ENCODE data around the gene NRF1. TPM values are rescaled to one million over a fixed set of nuclear protein-coding genes. Genes with fewer than 3 reads are reported as not detected.
"Not testable (repeated sequence)": the region's sequence is repeated elsewhere in the genome, so short reads cannot be mapped to it uniquely, and the experiment has no call there.

Gene NRF1
- polyA plus RNA-seq, 2 donors, result 4.7 to 5.7 TPM

GRCh38 chr7:129616530-129616929, 5.0 kb downstream of the NRF1 start:
- H3K4me1 ChIP-seq (ENCODE audit: control insufficient read depth in 2 of 2, insufficient read depth in 2 of 2, low read length in 1 of 2), result no peaks in the 10 kb centered on the region
- H3K27me3 ChIP-seq (ENCODE audit: control insufficient read depth in 1 of 2, insufficient read depth in 2 of 2, low read length in 2 of 2), result no peaks in the 10 kb centered on the region
- no peaks in the 10 kb centered on the region for H3K9me3 ChIP-seq (ENCODE audit: control insufficient read depth in 2 of 2, insufficient read depth in 1 of 2, low read depth in 1 of 2, low read length in 1 of 2)
- WGBS, 2 donors, result 68 to 73% methylated on average over 4 of the region's 4 CpGs
- no peak overlapping the region for H3K27ac ChIP-seq (ENCODE audit: low read depth in 2 of 2, low read length in 1 of 2)
- H3K4me3 ChIP-seq (ENCODE audit: low read depth in 1 of 2, low read length in 2 of 2), result no peak overlapping the region
- H3K36me3 ChIP-seq (ENCODE audit: control insufficient read depth in 2 of 2, insufficient read depth in 2 of 2, low read length in 1 of 2), result no peaks in the 10 kb centered on the region

GRCh38 chr7:129617178-129617577, 5.7 kb downstream of the NRF1 start:
- H3K9me3 ChIP-seq (ENCODE audit: control insufficient read depth in 2 of 2, insufficient read depth in 1 of 2, low read depth in 1 of 2, low read length in 1 of 2), result no peaks in the 10 kb centered on the region
- no peak overlapping the region for H3K27ac ChIP-seq (ENCODE audit: low read depth in 2 of 2, low read length in 1 of 2)
- H3K4me3 ChIP-seq (ENCODE audit: low read depth in 1 of 2, low read length in 2 of 2), result no peak overlapping the region
- no peaks in the 10 kb centered on the region for H3K27me3 ChIP-seq (ENCODE audit: control insufficient read depth in 1 of 2, insufficient read depth in 2 of 2, low read length in 2 of 2)
- H3K36me3 ChIP-seq (ENCODE audit: control insufficient read depth in 2 of 2, insufficient read depth in 2 of 2, low read length in 1 of 2), result no peaks in the 10 kb centered on the region
- no peaks in the 10 kb centered on the region for H3K4me1 ChIP-seq (ENCODE audit: control insufficient read depth in 2 of 2, insufficient read depth in 2 of 2, low read length in 1 of 2)
- 83 to 88% methylated on average over 3 of the region's 3 CpGs for WGBS, 2 donors

- Histone ChIP-seq H3K27me3 (ENCODE audit: control insufficient read depth in 1 of 2, insufficient read depth in 2 of 2, low read length in 2 of 2) (no peaks in the 10 kb centered on the region), H3K4me1 (ENCODE audit: control insufficient read depth in 2 of 2, insufficient read depth in 2 of 2, low read length in 1 of 2) (no peaks in the 10 kb centered on the region), H3K27ac (ENCODE audit: low read depth in 2 of 2, low read length in 1 of 2) (no peak overlapping the region), H3K36me3 (ENCODE audit: control insufficient read depth in 2 of 2, insufficient read depth in 2 of 2, low read length in 1 of 2) (no peaks in the 10 kb centered on the region), H3K9me3 (ENCODE audit: control insufficient read depth in 2 of 2, insufficient read depth in 1 of 2, low read depth in 1 of 2, low read length in 1 of 2) (no peaks in the 10 kb centered on the region), H3K4me3 (ENCODE audit: low read depth in 1 of 2, low read length in 2 of 2) (no peak overlapping the region)
- WGBS, 2 donors, result 46 to 58% methylated on average over 1 of the region's 1 CpG
Measured at GRCh38 chr7:129617652-129618051, 6.1 kb downstream of the NRF1 start.

GRCh38 chr7:129626896-129627295, 15.4 kb downstream of the NRF1 start:
- H3K27me3 ChIP-seq (ENCODE audit: control insufficient read depth in 1 of 2, insufficient read depth in 2 of 2, low read length in 2 of 2), result no peaks in the 10 kb centered on the region
- WGBS, 2 donors, result 93 to 97% methylated on average over 3 of the region's 3 CpGs

GRCh38 chr7:129630341-129630740, 18.8 kb downstream of the NRF1 start:
- no peaks in the 10 kb centered on the region for H3K9me3 ChIP-seq (ENCODE audit: control insufficient read depth in 2 of 2, insufficient read depth in 1 of 2, low read depth in 1 of 2, low read length in 1 of 2)
- no peaks in the 10 kb centered on the region for H3K36me3 ChIP-seq (ENCODE audit: control insufficient read depth in 2 of 2, insufficient read depth in 2 of 2, low read length in 1 of 2)
- WGBS, 2 donors, result 50 to 63% methylated on average over 2 of the region's 2 CpGs
- H3K4me1 ChIP-seq (ENCODE audit: control insufficient read depth in 2 of 2, insufficient read depth in 2 of 2, low read length in 1 of 2), result no peaks in the 10 kb centered on the region
- H3K27me3 ChIP-seq (ENCODE audit: control insufficient read depth in 1 of 2, insufficient read depth in 2 of 2, low read length in 2 of 2), result no peaks in the 10 kb centered on the region
- no peak overlapping the region for H3K27ac ChIP-seq (ENCODE audit: low read depth in 2 of 2, low read length in 1 of 2)
- no peak overlapping the region for H3K4me3 ChIP-seq (ENCODE audit: low read depth in 1 of 2, low read length in 2 of 2)

More at GRCh38 chr7:129626896-129627295, 15.4 kb downstream of the NRF1 start:
- Histone ChIP-seq H3K36me3 (ENCODE audit: control insufficient read depth in 2 of 2, insufficient read depth in 2 of 2, low read length in 1 of 2) (no peaks in the 10 kb centered on the region), H3K4me3 (ENCODE audit: low read depth in 1 of 2, low read length in 2 of 2) (no peak overlapping the region), H3K9me3 (ENCODE audit: control insufficient read depth in 2 of 2, insufficient read depth in 1 of 2, low read depth in 1 of 2, low read length in 1 of 2) (no peaks in the 10 kb centered on the region), H3K27ac (ENCODE audit: low read depth in 2 of 2, low read length in 1 of 2) (no peak overlapping the region), H3K4me1 (ENCODE audit: control insufficient read depth in 2 of 2, insufficient read depth in 2 of 2, low read length in 1 of 2) (no peaks in the 10 kb centered on the region)

- H3K4me3 ChIP-seq (ENCODE audit: low read depth in 1 of 2, low read length in 2 of 2), result no peak overlapping the region
- no peaks in the 10 kb centered on the region for H3K4me1 ChIP-seq (ENCODE audit: control insufficient read depth in 2 of 2, insufficient read depth in 2 of 2, low read length in 1 of 2)
- H3K9me3 ChIP-seq (ENCODE audit: control insufficient read depth in 2 of 2, insufficient read depth in 1 of 2, low read depth in 1 of 2, low read length in 1 of 2), result no peaks in the 10 kb centered on the region
- H3K27me3 ChIP-seq (ENCODE audit: control insufficient read depth in 1 of 2, insufficient read depth in 2 of 2, low read length in 2 of 2), result no peaks in the 10 kb centered on the region
- WGBS, 2 donors, result 81 to 94% methylated on average over 2 of the region's 2 CpGs
- H3K27ac ChIP-seq (ENCODE audit: low read depth in 2 of 2, low read length in 1 of 2), result no peak overlapping the region
- H3K36me3 ChIP-seq (ENCODE audit: control insufficient read depth in 2 of 2, insufficient read depth in 2 of 2, low read length in 1 of 2), result no peaks in the 10 kb centered on the region
Measured at GRCh38 chr7:129634361-129635034, 23.0 kb downstream of the NRF1 start.

- H3K36me3 ChIP-seq (ENCODE audit: control insufficient read depth in 2 of 2, insufficient read depth in 2 of 2, low read length in 1 of 2), result no peaks in the 10 kb centered on the region
- no peak overlapping the region for H3K27ac ChIP-seq (ENCODE audit: low read depth in 2 of 2, low read length in 1 of 2)
- H3K9me3 ChIP-seq (ENCODE audit: control insufficient read depth in 2 of 2, insufficient read depth in 1 of 2, low read depth in 1 of 2, low read length in 1 of 2), result no peaks in the 10 kb centered on the region
- H3K4me3 ChIP-seq (ENCODE audit: low read depth in 1 of 2, low read length in 2 of 2), result no peak overlapping the region
- no peaks in the 10 kb centered on the region for H3K27me3 ChIP-seq (ENCODE audit: control insufficient read depth in 1 of 2, insufficient read depth in 2 of 2, low read length in 2 of 2)
- 17 to 18% methylated on average over 6 of the region's 6 CpGs for WGBS, 2 donors
- no peaks in the 10 kb centered on the region for H3K4me1 ChIP-seq (ENCODE audit: control insufficient read depth in 2 of 2, insufficient read depth in 2 of 2, low read length in 1 of 2)
Measured at GRCh38 chr7:129635300-129636029, 23.9 kb downstream of the NRF1 start.

GRCh38 chr7:129636030-129636550, 24.6 kb downstream of the NRF1 start:
- 78 to 84% methylated on average over 5 of the region's 5 CpGs for WGBS, 2 donors
- H3K27me3 ChIP-seq (ENCODE audit: control insufficient read depth in 1 of 2, insufficient read depth in 2 of 2, low read length in 2 of 2); H3K36me3 ChIP-seq (ENCODE audit: control insufficient read depth in 2 of 2, insufficient read depth in 2 of 2, low read length in 1 of 2); H3K9me3 ChIP-seq (ENCODE audit: control insufficient read depth in 2 of 2, insufficient read depth in 1 of 2, low read depth in 1 of 2, low read length in 1 of 2); H3K27ac ChIP-seq (ENCODE audit: low read depth in 2 of 2, low read length in 1 of 2); H3K4me1 ChIP-seq (ENCODE audit: control insufficient read depth in 2 of 2, insufficient read depth in 2 of 2, low read length in 1 of 2); H3K4me3 ChIP-seq (ENCODE audit: low read depth in 1 of 2, low read length in 2 of 2): not testable (repeated sequence)

- Histone ChIP-seq H3K27ac (ENCODE audit: low read depth in 2 of 2, low read length in 1 of 2) (no peak overlapping the region), H3K27me3 (ENCODE audit: control insufficient read depth in 1 of 2, insufficient read depth in 2 of 2, low read length in 2 of 2) (no peaks in the 10 kb centered on the region), H3K9me3 (ENCODE audit: control insufficient read depth in 2 of 2, insufficient read depth in 1 of 2, low read depth in 1 of 2, low read length in 1 of 2) (no peaks in the 10 kb centered on the region), H3K36me3 (ENCODE audit: control insufficient read depth in 2 of 2, insufficient read depth in 2 of 2, low read length in 1 of 2) (no peaks in the 10 kb centered on the region), H3K4me3 (ENCODE audit: low read depth in 1 of 2, low read length in 2 of 2) (no peak overlapping the region), H3K4me1 (ENCODE audit: control insufficient read depth in 2 of 2, insufficient read depth in 2 of 2, low read length in 1 of 2) (no peaks in the 10 kb centered on the region)
- 91 to 93% methylated on average over 4 of the region's 4 CpGs for WGBS, 2 donors
Measured at GRCh38 chr7:129636641-129637040, 25.1 kb downstream of the NRF1 start.

Data from esophagus (tissue), 2 donors.